HepG2 (cell line): Measurements from ENCODE around the gene UVSSA. TPM values are rescaled to one million over a fixed set of nuclear protein-coding genes. Genes with fewer than 3 reads are reported as not detected.

Experiments
- ATAD3A ChIP-seq: sonication (generic); formaldehyde crosslinking; IDR thresholded peaks from 2 replicates; pipeline ENCODE4 v1.4.0; 2020; ENCODE audit warnings: missing genetic modification reagents
- BORCS8-MEF2B ChIP-seq: sonication (generic); formaldehyde crosslinking; IDR thresholded peaks from 2 replicates; pipeline ENCODE4 v1.8.0; 2022; ENCODE audit warnings: mild to moderate bottlenecking, missing genetic modification reagents
- DZIP1 ChIP-seq: sonication (generic); formaldehyde crosslinking; IDR thresholded peaks from 2 replicates; pipeline ENCODE4 v1.5.0; 2020; ENCODE audit warnings: mild to moderate bottlenecking, missing genetic modification reagents
- ELK4 ChIP-seq: sonication (generic); formaldehyde crosslinking; IDR thresholded peaks from 2 replicates; pipeline ENCODE4 v1.9.0; 2021; ENCODE audit warnings: missing genetic modification reagents, borderline replicate concordance
- FOXA1 ChIP-seq, 2 experiments: fragments of 450-650 bp in 1 of 2; sonication (generic) in 1 of 2; formaldehyde crosslinking in 1 of 2; IDR thresholded peaks; 2 replicates each; pipeline versions ENCODE4 v1.4.0 to v1.6.1; 2016 to 2020; ENCODE audit warnings: missing genetic modification reagents in 1 of 2
- HNRNPK ChIP-seq: fragments of 200-400 bp; formaldehyde crosslinking; IDR thresholded peaks from 2 replicates; pipeline ENCODE4 v1.6.1; 2018; ENCODE audit warnings: low read length, low read depth, moderate library complexity, mild to moderate bottlenecking; ENCODE audit not compliant: poor library complexity, severe bottlenecking
- PREB ChIP-seq: sonication (generic); formaldehyde crosslinking; IDR thresholded peaks from 2 replicates; pipeline ENCODE4 v1.4.0; 2020; ENCODE audit warnings: missing genetic modification reagents
- REL ChIP-seq: sonication (generic); formaldehyde crosslinking; conservative IDR thresholded peaks from 2 replicates; pipeline ENCODE4 v1.8.0; 2022; ENCODE audit warnings: mild to moderate bottlenecking, missing genetic modification reagents, moderate library complexity
- SCMH1 ChIP-seq: sonication (generic); formaldehyde crosslinking; IDR thresholded peaks from 2 replicates; pipeline ENCODE4 v1.9.0; 2021; ENCODE audit warnings: missing genetic modification reagents, mild to moderate bottlenecking, borderline replicate concordance
- SP5 ChIP-seq: IDR thresholded peaks from 2 replicates; pipeline ENCODE4 v1.6.1; 2016; ENCODE audit warnings: low read depth, borderline replicate concordance
- TBP ChIP-seq: sonication (generic); formaldehyde crosslinking; IDR thresholded peaks from 2 replicates; pipeline ENCODE4 v1.5.0; 2020; ENCODE audit warnings: missing genetic modification reagents
- TEAD2 ChIP-seq: sonication (generic); formaldehyde crosslinking; IDR thresholded peaks from 2 replicates; pipeline ENCODE4 v1.9.0; 2021; ENCODE audit warnings: missing genetic modification reagents
- TSC22D2 ChIP-seq: sonication (generic); formaldehyde crosslinking; IDR thresholded peaks from 2 replicates; pipeline ENCODE4 v1.5.1; 2020; ENCODE audit warnings: missing genetic modification reagents, mild to moderate bottlenecking, borderline replicate concordance
- ZBTB4 ChIP-seq: sonication (generic); formaldehyde crosslinking; IDR thresholded peaks from 2 replicates; pipeline ENCODE4 v1.4.0; 2020; ENCODE audit warnings: missing genetic modification reagents, mild to moderate bottlenecking, borderline replicate concordance
- ZBTB8A ChIP-seq: sonication (generic); formaldehyde crosslinking; IDR thresholded peaks from 2 replicates; pipeline ENCODE4 v1.4.0; 2020; ENCODE audit warnings: mild to moderate bottlenecking, low read depth, missing genetic modification reagents, borderline replicate concordance
- ZFP82 ChIP-seq: sonication (generic); formaldehyde crosslinking; IDR thresholded peaks from 2 replicates; pipeline ENCODE4 v1.5.1; 2020; ENCODE audit warnings: mild to moderate bottlenecking, missing genetic modification reagents, borderline replicate concordance
- ZNF530 ChIP-seq: sonication (generic); formaldehyde crosslinking; IDR thresholded peaks from 2 replicates; pipeline ENCODE4 v1.5.0; 2020; ENCODE audit warnings: low read depth, mild to moderate bottlenecking, missing genetic modification reagents
- ZNF713 ChIP-seq: sonication (generic); formaldehyde crosslinking; IDR thresholded peaks from 2 replicates; pipeline ENCODE4 v1.4.0; 2020; ENCODE audit warnings: mild to moderate bottlenecking, missing genetic modification reagents
- ZNF780A ChIP-seq: sonication (generic); formaldehyde crosslinking; IDR thresholded peaks from 2 replicates; pipeline ENCODE4 v1.8.0; 2022; ENCODE audit warnings: mild to moderate bottlenecking, missing genetic modification reagents, moderate library complexity
- polyA plus RNA-seq, 8 experiments: library from polyadenylated mRNA; depleted of rRNA in 3 of 8; stranded (reverse) in 7 of 8; unstranded in 1 of 8; fragments of >200 nt; fragmentation: Illumina TruSeq in 4 of 8; extraction: Trizol in 4 of 8; gene quantifications; 2 replicates each; pipeline versions ENCODE4 v1.2.1 to v1.2.3, GENCODE V29; 2011 to 2016; ENCODE audit warnings: low read depth in 4 of 8, missing spikeins in 1 of 8, mixed read lengths in 1 of 8; ENCODE audit not compliant: insufficient read depth in 1 of 8
- total RNA-seq, 5 experiments: library from RNA; depleted of rRNA; stranded (reverse); fragments of >200 nt; fragmentation: Illumina TruSeq; extraction: Trizol; gene quantifications; 2 replicates each; pipeline ENCODE4 v1.2.3, GENCODE V29; 2016; ENCODE audit warnings: low read depth in 1 of 5

The UVSSA gene
- total and polyA plus RNA-seq, 2 of the 13 experiments (the other 11 are each of a cell fraction or from before 2014, with no cell fraction given), result 4.6 to 8.4 TPM

GRCh38 chr4:1309261-1310010 lies 37.6 kb upstream of the UVSSA start (continued):
- TF ChIP-seq ZNF530 (CRISPR knock-in tag) (no peak), PREB (CRISPR knock-in tag) (no peak), ZFP82 (no peak), ZNF713 (no peak), ZBTB8A (CRISPR knock-in tag) (no peak), DZIP1 (CRISPR knock-in tag) (no peak), TEAD2 (CRISPR knock-in tag) (no peak), ELK4 (CRISPR knock-in tag) (no peak), ZBTB4 (no peak), ATAD3A (CRISPR knock-in tag) (no peak), FOXA1 (IDR thresholded peaks at IDR 0.05) (no peak), FOXA1 (CRISPR knock-in tag; IDR thresholded peaks at IDR 0.05) (no peak), SCMH1 (CRISPR knock-in tag) (no peak), TSC22D2 (CRISPR knock-in tag) (no peak), REL (CRISPR knock-in tag) (no peak), TBP (CRISPR knock-in tag) (no peak), ZNF780A (CRISPR knock-in tag) (no peak), BORCS8-MEF2B (CRISPR knock-in tag) (no peak), SP5 (CRISPR knock-in tag) (peak; percentile 86), HNRNPK (no peak)
